NT2/D1 (cell line): Measurements from ENCODE around the gene EIF4H.

Experiments used
- SUZ12 ChIP-seq: IDR thresholded peaks from 2 replicates; pipeline ENCODE4 v1.6.1; 2011; ENCODE audit not compliant: insufficient read length, insufficient read depth; ENCODE audit errors: extremely low read depth
- YY1 ChIP-seq: IDR thresholded peaks from 2 replicates; pipeline ENCODE4 v1.6.1; 2011; ENCODE audit not compliant: insufficient read length, insufficient read depth
- ZNF274 ChIP-seq: IDR thresholded peaks from 2 replicates; pipeline ENCODE4 v1.6.1; 2011; ENCODE audit warnings: mild to moderate bottlenecking, low read depth, low read length

DNA sequence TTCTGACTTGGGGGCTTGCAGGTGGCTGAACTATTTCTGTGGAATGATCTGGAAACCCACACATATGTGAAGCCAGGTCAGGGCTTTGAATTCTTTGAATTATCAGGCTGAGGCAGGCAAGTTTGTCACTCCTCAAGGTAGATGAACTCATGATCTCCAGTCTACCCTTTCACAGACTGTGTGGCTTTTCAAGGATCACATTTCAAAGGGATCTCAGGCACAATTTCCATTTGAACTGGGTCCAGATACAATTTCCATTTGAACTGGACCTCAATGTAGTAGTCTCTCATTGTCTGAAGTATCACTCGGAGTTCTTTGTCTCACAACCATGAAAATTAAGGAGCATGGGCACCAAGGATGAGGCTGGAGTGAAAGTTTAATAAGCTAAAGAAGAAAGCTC lies 25.7 kb upstream of the EIF4H start:
- TF ChIP-seq YY1 = no peak
- TF ChIP-seq ZNF274 = no peak
- no peak for TF ChIP-seq SUZ12
